Hepatocyte (in vitro differentiated cells): ENCODE data around the gene SPRY4.

Source experiments
- CTCF ChIP-seq: fragments of 200-600 bp; sonication (generic); IDR thresholded peaks from 2 replicates; pipeline ENCODE4 v1.5.1; 2016; ENCODE audit warnings: antibody characterized with exemption, mild to moderate bottlenecking; ENCODE audit not compliant: poor library complexity
- EZH2 ChIP-seq: fragments of 200-600 bp; sonication (generic); IDR thresholded peaks from 2 replicates; pipeline ENCODE4 v1.6.1; 2016; ENCODE audit warnings: antibody characterized with exemption, mild to moderate bottlenecking, borderline replicate concordance
- EZH2phosphoT487 ChIP-seq: fragments of 200-600 bp; sonication (generic); IDR thresholded peaks from one replicate; pipeline ENCODE4 v1.6.1; 2018; ENCODE audit warnings: antibody characterized with exemption, mild to moderate bottlenecking, low read depth, moderate library complexity; ENCODE audit not compliant: unreplicated experiment, severe bottlenecking

- TF ChIP-seq CTCF (no peak), EZH2 (no peak), EZH2phosphoT487 (no peak)
These were observed 21.3 kb downstream of the SPRY4 start for GRCh38 chr5:142303565-142303964.
